Nephron progenitor cell (in vitro differentiated cells): ENCODE data around the gene PPIP5K2.

Experiments
- DNase-seq: peaks from one replicate; pipeline ENCODE4 v3.0.0; 2021
- H3K27ac Mint-ChIP-seq: 2 replicates; pipeline ENCODE4 v1.8.0; 2021; ENCODE audit warnings: mild to moderate bottlenecking, moderate library complexity, mixed read lengths
- H3K27me3 Mint-ChIP-seq: 2 replicates; pipeline ENCODE4 v1.8.0; 2021; ENCODE audit warnings: mild to moderate bottlenecking, low read depth, mixed read lengths; ENCODE audit not compliant: poor library complexity
- H3K36me3 Mint-ChIP-seq: 2 replicates; pipeline ENCODE4 v1.8.0; 2021; ENCODE audit warnings: low read depth, mixed read lengths
- H3K4me1 Mint-ChIP-seq: 2 replicates; pipeline ENCODE4 v1.8.0; 2021; ENCODE audit warnings: mixed read lengths
- H3K4me3 Mint-ChIP-seq: 2 replicates; pipeline ENCODE4 v1.8.0; 2021; ENCODE audit warnings: mild to moderate bottlenecking, moderate library complexity, mixed read lengths
- H3K9me3 Mint-ChIP-seq: 2 replicates; pipeline ENCODE4 v1.8.0; 2021; ENCODE audit warnings: mild to moderate bottlenecking, moderate library complexity, mixed read lengths
- CTCF ChIP-seq: fragments of 200-600 bp; sonication (generic); IDR thresholded peaks from 2 replicates; pipeline ENCODE4 v1.5.0; 2021; ENCODE audit warnings: antibody characterized with exemption

PPIP5K2 gene

GRCh38 chr5:103090791-103091190 lies 29.3 kb upstream of the PPIP5K2 start:
- H3K27ac Mint-ChIP-seq = no peak overlapping the region
- no peaks in the 10 kb centered on the region for H3K4me1 Mint-ChIP-seq
- H3K4me3 Mint-ChIP-seq = no peak overlapping the region
- no peak for TF ChIP-seq CTCF
- no peaks in the 10 kb centered on the region for H3K9me3 Mint-ChIP-seq
- no peaks in the 10 kb centered on the region for H3K27me3 Mint-ChIP-seq
- no peak for DNase-seq
- H3K36me3 Mint-ChIP-seq = peaks cover 42% of the 10 kb centered on the region

- H3K27ac Mint-ChIP-seq = no peak overlapping the region
- H3K4me1 Mint-ChIP-seq = no peaks in the 10 kb centered on the region
- H3K4me3 Mint-ChIP-seq = no peak overlapping the region
- DNase-seq = no peak
- no peak for TF ChIP-seq CTCF
- peaks cover 29% of the 10 kb centered on the region for H3K36me3 Mint-ChIP-seq
- no peaks in the 10 kb centered on the region for H3K9me3 Mint-ChIP-seq
- H3K27me3 Mint-ChIP-seq = no peaks in the 10 kb centered on the region
Observed at GRCh38 chr5:103092676-103093075, 27.4 kb upstream of the PPIP5K2 start.

DNA sequence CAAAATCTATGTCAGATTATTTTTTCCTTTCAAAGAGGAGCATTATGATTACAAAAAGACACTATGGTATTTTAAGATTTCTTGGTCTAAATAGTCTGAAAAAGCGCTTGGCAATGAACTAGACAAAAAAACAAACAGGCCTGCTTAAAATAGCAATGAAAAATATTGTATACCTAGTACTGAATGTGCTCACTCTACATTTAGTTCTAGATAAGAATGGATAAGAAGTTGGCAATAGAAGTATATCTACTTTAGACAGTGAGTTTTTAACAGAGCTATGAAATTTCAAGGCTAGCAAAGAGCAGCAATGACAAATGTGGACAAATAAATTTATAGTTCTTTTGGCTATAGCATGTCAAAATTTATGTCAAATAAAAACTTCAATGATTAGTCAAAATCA lies 26.4 kb upstream of the PPIP5K2 start:
- Mint-ChIP-seq H3K27ac (no peak overlapping the region), H3K9me3 (no peaks in the 10 kb centered on the region), H3K27me3 (no peaks in the 10 kb centered on the region), H3K36me3 (peaks cover 21% of the 10 kb centered on the region), H3K4me1 (no peaks in the 10 kb centered on the region), H3K4me3 (no peak overlapping the region)
- no peak for DNase-seq
- TF ChIP-seq CTCF = no peak

DNA sequence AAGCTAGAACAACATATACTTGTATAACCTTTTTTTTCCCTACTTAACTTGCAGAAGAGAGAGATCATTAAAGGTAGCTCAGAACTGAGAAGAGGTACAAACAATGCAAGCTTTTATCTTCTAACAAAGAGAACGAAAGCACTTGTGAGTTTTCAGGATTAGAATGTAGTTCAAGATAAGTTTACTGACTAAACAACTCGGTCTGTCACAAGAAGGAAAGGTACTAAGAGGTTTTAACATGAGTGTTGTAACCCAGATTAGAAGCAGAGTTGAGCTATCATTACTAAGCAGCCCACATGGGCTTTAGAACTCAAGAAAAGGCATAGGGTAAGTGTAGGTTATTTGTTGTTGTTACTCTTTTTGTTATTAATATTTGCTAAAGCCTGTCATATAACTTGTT lies 25.4 kb upstream of the PPIP5K2 start:
- H3K4me3 Mint-ChIP-seq = no peak overlapping the region
- peaks cover 21% of the 10 kb centered on the region for H3K36me3 Mint-ChIP-seq
- no peaks in the 10 kb centered on the region for H3K27me3 Mint-ChIP-seq
- H3K27ac Mint-ChIP-seq = no peak overlapping the region
- H3K4me1 Mint-ChIP-seq = no peaks in the 10 kb centered on the region
- H3K9me3 Mint-ChIP-seq = no peaks in the 10 kb centered on the region
- no peak for TF ChIP-seq CTCF
- no peak for DNase-seq

DNA sequence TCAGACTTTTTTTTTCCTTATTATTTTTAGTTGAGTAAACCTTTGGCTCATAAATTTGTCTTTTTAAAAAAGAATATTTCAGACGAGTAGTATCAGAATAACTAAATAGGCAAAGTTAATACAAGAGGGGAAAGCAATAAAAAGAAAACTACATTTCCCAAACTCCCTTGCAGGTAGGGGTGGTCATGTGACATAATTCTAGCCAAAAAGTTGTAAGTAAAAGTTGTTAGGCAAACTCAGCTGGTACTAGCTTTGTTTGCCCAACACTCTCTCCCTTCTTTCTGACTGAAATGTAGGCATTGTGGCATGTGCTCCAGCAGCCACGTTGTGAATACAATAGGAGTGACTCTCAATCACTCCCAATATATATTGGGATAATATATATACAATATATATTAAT lies 21.1 kb upstream of the PPIP5K2 start:
- DNase-seq = no peak
- Mint-ChIP-seq H3K27me3 (no peaks in the 10 kb centered on the region), H3K9me3 (no peaks in the 10 kb centered on the region), H3K36me3 (peaks cover under 1% of the 10 kb centered on the region), H3K27ac (no peak overlapping the region), H3K4me1 (no peaks in the 10 kb centered on the region), H3K4me3 (no peak overlapping the region)
- no peak for TF ChIP-seq CTCF

DNA sequence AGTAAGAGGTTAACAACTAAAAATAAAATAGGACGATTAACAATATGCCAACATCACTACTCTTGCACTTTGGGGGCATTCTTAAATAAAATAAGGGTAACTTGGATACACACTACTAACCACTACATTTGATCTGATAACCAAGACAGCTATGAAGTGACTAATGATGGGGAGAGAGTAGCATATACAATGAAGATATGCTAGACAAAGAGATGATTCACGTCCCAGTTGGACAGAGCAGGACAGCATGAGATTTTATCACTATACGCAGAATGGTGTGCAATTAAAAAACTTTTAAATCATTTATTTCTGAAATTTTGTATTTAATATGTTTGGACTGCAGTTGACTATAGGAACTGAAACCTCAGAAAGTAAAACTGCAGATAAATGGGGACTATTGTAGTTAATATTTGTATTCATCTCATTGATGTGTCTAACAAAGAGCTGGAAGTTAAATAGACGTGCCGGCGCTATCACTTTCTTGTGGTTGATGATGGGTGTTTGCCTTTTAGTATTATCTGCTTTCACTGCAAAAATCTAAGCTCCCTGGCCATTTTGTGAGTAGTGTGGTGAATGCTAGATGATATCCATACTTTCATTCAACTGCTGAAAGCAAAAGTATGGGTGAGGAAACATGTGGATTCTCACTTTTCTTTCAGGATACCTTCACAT lies 18.9 kb upstream of the PPIP5K2 start:
- Mint-ChIP-seq H3K36me3 (no peaks in the 10 kb centered on the region), H3K4me1 (no peaks in the 10 kb centered on the region), H3K27ac (no peak overlapping the region), H3K4me3 (no peak overlapping the region), H3K9me3 (no peaks in the 10 kb centered on the region), H3K27me3 (no peaks in the 10 kb centered on the region)
- no peak for TF ChIP-seq CTCF
- no peak for DNase-seq
